DND-41 (cell line): ENCODE results near the gene AMH.

ENCODE experiments used
- ATAC-seq: fragments of 200-7000 bp; cut with Tn5 transposase; 3 replicates; pipeline ENCODE4 v1.9.1; 2021; ENCODE audit warnings: low read depth; ENCODE audit not compliant: insufficient read depth
- DNase-seq: peaks from one replicate; pipeline ENCODE4 v3.0.0-alpha.2; 2020
- H2AFZ ChIP-seq: 2 replicates; pipeline ENCODE4 v1.6.0; 2012; ENCODE audit warnings: low read depth, low read length
- H3K27ac ChIP-seq: 2 replicates; pipeline ENCODE4 v1.5.1; 2012; ENCODE audit warnings: low read length, inconsistent platforms
- H3K27me3 ChIP-seq: fragments of 200-600 bp; sonication (generic); 2 replicates; pipeline ENCODE4 v1.6.0; 2012; ENCODE audit warnings: low read length, mild to moderate bottlenecking, inconsistent platforms; ENCODE audit not compliant: insufficient read depth, poor library complexity
- H3K36me3 ChIP-seq: 2 replicates; pipeline ENCODE4 v1.5.1; 2012; ENCODE audit warnings: low read length, inconsistent platforms; ENCODE audit not compliant: insufficient read depth
- H3K4me1 ChIP-seq: 2 replicates; pipeline ENCODE4 v1.5.1; 2012; ENCODE audit warnings: mild to moderate bottlenecking, low read length; ENCODE audit not compliant: insufficient read depth
- H3K4me2 ChIP-seq: 2 replicates; pipeline ENCODE4 v1.6.0; 2012; ENCODE audit warnings: mild to moderate bottlenecking, moderate library complexity, low read length, inconsistent platforms; ENCODE audit not compliant: insufficient read depth
- H3K4me3 ChIP-seq, 2 experiments: fragments of 200-600 bp in 1 of 2; shearing (Covaris generic) in 1 of 2; 2 replicates each; pipeline ENCODE4 v1.5.1; 2012 to 2016; ENCODE audit warnings: inconsistent platforms in 2 of 2, low read length in 2 of 2, mild to moderate bottlenecking in 2 of 2, low read depth in 1 of 2, moderate library complexity in 1 of 2
- H3K79me2 ChIP-seq: 2 replicates; pipeline ENCODE4 v1.6.0; 2012; ENCODE audit warnings: low read length, inconsistent platforms; ENCODE audit not compliant: insufficient read depth
- H3K9ac ChIP-seq: 2 replicates; pipeline ENCODE4 v1.6.0; 2012; ENCODE audit warnings: low read depth, mild to moderate bottlenecking, inconsistent platforms, low read length, moderate library complexity
- H3K9me3 ChIP-seq: 2 replicates; pipeline ENCODE4 v1.5.1; 2012; ENCODE audit warnings: low read length, moderate library complexity, mild to moderate bottlenecking, inconsistent platforms; ENCODE audit not compliant: insufficient read depth, severe bottlenecking
- H4K20me1 ChIP-seq: 2 replicates; pipeline ENCODE4 v1.6.0; 2012; ENCODE audit warnings: low read length; ENCODE audit not compliant: insufficient read depth
- EZH2 ChIP-seq: IDR thresholded peaks from 3 replicates; pipeline ENCODE4 v1.6.1; 2012; ENCODE audit warnings: borderline replicate concordance, low read depth, mild to moderate bottlenecking, moderate library complexity, low read length, inconsistent platforms; ENCODE audit not compliant: severe bottlenecking
- TF ChIP-seq, protein P1 (sequence below): IDR thresholded peaks from 2 replicates; pipeline ENCODE4 v1.5.1; 2012; ENCODE audit warnings: borderline replicate concordance, low read length, moderate library complexity, mild to moderate bottlenecking; ENCODE audit not compliant: poor library complexity, severe bottlenecking; ENCODE audit errors: extremely low read depth

Gene AMH

DNA sequence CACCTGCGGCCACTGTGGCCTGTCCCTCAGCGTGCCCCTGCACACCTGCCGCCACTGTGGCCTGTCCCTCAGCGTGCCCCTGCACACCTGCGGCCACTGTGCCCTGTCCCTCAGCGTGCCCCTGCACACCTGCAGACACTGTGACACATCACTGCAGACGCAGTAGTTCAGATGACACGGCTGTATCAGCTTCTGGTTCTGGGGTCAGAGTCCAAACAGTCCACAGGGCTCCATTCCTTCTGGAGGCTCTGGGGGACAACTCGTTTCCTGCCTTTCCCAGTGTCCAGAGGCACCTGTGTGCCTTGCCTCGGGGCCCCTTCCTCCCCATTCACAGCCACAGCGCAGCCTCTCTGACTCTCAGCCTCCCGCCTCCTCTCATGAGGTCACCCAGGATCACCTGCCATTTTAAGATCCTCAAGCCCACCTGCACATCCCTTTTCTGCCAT lies 7.0 kb upstream of the AMH start:
- 0 out of 2 replicates have a peak overlapping the region, but pooled peaks have one; percentile 27 for H3K27ac ChIP-seq
- peaks cover 47% of the 10 kb centered on the region for H3K4me1 ChIP-seq
- peaks cover 94% of the 10 kb centered on the region for H4K20me1 ChIP-seq
- H3K9me3 ChIP-seq: no peaks in the 10 kb centered on the region
- no peaks in the 10 kb centered on the region for H3K27me3 ChIP-seq
- no peak for TF ChIP-seq EZH2
- TF ChIP-seq, protein P1, sequence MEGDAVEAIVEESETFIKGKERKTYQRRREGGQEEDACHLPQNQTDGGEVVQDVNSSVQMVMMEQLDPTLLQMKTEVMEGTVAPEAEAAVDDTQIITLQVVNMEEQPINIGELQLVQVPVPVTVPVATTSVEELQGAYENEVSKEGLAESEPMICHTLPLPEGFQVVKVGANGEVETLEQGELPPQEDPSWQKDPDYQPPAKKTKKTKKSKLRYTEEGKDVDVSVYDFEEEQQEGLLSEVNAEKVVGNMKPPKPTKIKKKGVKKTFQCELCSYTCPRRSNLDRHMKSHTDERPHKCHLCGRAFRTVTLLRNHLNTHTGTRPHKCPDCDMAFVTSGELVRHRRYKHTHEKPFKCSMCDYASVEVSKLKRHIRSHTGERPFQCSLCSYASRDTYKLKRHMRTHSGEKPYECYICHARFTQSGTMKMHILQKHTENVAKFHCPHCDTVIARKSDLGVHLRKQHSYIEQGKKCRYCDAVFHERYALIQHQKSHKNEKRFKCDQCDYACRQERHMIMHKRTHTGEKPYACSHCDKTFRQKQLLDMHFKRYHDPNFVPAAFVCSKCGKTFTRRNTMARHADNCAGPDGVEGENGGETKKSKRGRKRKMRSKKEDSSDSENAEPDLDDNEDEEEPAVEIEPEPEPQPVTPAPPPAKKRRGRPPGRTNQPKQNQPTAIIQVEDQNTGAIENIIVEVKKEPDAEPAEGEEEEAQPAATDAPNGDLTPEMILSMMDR: no peak
- H3K4me2 ChIP-seq: peak overlapping the region; percentile 82; the same call in 1 of the 2 replicates
- ATAC-seq: no peak
- H3K36me3 ChIP-seq: peaks cover 91% of the 10 kb centered on the region
- H3K9ac ChIP-seq: no peak overlapping the region
- no peak for DNase-seq
- peaks cover 93% of the 10 kb centered on the region for H3K79me2 ChIP-seq
- no peak overlapping the region for H2AFZ ChIP-seq
- no peak overlapping the region for H3K4me3 ChIP-seq

DNA sequence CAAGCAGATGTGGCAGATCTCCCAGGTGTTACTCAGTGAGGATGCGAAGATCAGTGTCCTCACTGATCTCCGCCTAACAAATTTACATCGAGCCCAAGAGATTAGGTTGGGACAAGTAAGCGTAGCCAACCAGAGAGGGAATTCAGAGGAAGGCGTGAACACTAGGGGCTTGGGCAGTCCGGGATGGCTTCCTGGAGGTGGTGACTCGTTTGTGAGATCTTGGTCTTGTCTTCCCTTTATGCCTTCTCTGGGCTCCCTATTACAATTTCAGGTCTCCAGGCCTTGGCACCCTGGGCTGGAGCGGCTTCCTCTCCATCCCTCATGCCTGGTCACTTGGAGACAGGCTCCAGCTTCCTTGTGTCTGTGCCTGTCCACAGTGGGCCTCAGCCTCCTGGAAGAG lies 6.3 kb upstream of the AMH start:
- no peak for ATAC-seq
- H3K4me1 ChIP-seq: peaks cover 42% of the 10 kb centered on the region
- H3K27me3 ChIP-seq: no peaks in the 10 kb centered on the region
- H3K9ac ChIP-seq: no peak overlapping the region
- DNase-seq: no peak
- H3K36me3 ChIP-seq: peaks cover 91% of the 10 kb centered on the region
- H4K20me1 ChIP-seq: peaks cover 93% of the 10 kb centered on the region
- TF ChIP-seq, protein P1: no peak
- TF ChIP-seq EZH2: no peak
- H2AFZ ChIP-seq: no peak overlapping the region
- peaks cover 86% of the 10 kb centered on the region for H3K79me2 ChIP-seq
- no peak overlapping the region for H3K27ac ChIP-seq
- no peak overlapping the region for H3K4me2 ChIP-seq
- H3K4me3 ChIP-seq: no peak overlapping the region
- no peaks in the 10 kb centered on the region for H3K9me3 ChIP-seq

GRCh38 chr19:2243274-2244124 lies 5.6 kb upstream of the AMH start:
- H2AFZ ChIP-seq: no peak overlapping the region
- H3K27ac ChIP-seq: no peak overlapping the region
- TF ChIP-seq, protein P1: no peak
- TF ChIP-seq EZH2: no peak
- no peak overlapping the region for H3K9ac ChIP-seq
- H3K4me2 ChIP-seq: no peak overlapping the region
- ATAC-seq (no peak), DNase-seq (no peak)
- peaks cover 79% of the 10 kb centered on the region for H3K79me2 ChIP-seq
- peaks cover 90% of the 10 kb centered on the region for H4K20me1 ChIP-seq
- no peak overlapping the region for H3K4me3 ChIP-seq
- H3K4me1 ChIP-seq: peaks cover 35% of the 10 kb centered on the region
- no peaks in the 10 kb centered on the region for H3K9me3 ChIP-seq
- no peaks in the 10 kb centered on the region for H3K27me3 ChIP-seq
- H3K36me3 ChIP-seq: peaks cover 91% of the 10 kb centered on the region
